Hematopoietic multipotent progenitor cell treated with erythropoietin and hydrocortisone succinate and interleukin-3 and kit ligand, for 4 days (in vitro differentiated cells): ENCODE measurements around the gene MYNN.
"Not testable (repeated sequence)": the region's sequence is repeated elsewhere in the genome, so short reads cannot be mapped to it uniquely, and the experiment has no call there.

ENCODE experiments used
- DNase-seq: peaks from one replicate; pipeline ENCODE4 v3.0.0-alpha.2; 2015

MYNN gene

DNA sequence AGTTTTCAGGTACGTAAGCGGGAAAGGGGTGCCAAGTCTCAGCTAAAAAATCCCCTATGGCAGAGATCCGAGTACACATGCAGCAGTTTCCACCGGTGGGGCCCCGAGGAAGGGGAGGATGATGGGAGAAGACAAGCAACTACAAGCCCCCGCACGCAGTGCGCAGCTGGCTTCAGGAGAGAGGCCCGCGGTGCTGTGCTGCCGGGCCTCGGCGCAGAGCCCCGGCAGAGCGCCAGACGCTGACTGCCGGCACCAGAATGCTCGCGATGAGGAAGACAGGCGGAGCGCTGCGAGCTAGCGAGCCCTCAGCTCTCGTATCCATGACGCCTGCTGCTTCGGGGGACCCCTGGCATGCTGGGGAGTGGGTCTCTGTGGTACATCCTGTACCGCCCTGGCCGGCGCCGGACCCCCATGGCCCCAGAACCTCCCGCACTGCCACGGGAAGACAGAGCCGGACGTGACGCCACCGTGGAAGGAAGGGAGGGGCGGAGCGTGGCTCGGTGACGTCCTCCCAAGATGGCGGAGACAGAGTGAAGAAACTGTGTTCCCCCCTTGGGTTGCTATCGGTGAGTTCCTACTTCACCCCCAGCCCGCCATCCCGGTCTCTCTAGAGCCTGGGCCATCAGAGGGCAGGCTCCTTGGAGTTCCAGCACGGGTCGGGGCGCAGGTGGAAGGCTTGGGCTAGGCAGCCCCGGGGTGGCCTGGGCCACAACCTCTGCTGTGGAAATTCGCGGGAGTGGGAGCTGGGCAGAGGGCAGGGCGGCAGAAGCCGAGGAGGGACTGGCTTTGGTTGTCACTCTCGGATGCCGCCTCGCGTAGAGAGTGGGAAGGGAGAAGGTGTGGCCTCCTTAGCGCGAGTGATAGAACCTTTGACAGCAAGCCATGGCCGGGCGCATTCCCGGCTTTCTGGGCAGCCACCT is at the start of gene MYNN:
Gene MYNN, plus strand, starts transcription at position 500 of the 920 bp plus-strand sequence. CDS start 900 bp downstream, outside the sequence.
- peak; percentile 96 for DNase-seq

DNA sequence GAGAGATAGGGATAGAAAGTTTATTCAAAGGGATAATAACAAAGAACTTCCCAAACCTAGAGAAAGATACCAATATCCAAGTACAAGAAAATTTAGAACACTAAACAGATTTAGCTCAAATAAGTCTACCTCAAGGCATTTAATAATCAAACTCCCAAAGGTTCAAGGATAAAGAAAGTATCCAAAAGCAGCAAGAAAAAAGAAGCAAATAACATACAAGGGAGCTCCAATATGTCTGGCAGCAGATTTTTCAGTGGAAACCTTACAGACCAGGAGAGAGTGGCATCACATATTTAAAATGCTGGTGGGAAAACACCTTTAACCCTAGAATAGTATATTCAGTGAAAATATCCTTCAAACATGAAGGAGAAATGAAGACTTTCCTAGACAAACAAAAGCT is 41.3 kb upstream of the MYNN start:
- DNase-seq, result not testable (repeated sequence)

DNA sequence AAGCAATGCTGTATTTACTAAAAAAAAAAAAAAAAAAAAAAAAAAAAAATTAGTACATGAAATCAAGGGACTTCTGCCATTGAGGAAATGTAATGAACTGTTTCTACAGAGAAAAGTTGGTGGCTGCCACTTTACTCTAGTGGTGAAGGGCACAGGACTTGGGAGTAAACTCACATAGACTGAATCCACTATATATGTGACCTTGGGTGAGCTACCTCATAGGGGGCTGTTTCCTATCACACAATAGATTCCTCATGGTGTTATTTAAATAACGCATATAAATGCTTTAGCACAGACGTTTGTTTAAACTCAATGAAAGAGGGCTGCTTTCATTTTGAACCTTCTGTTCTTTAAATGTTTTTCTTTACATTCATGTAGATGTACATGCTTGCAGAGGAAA is 34.1 kb upstream of the MYNN start:
- no peak for DNase-seq

DNA sequence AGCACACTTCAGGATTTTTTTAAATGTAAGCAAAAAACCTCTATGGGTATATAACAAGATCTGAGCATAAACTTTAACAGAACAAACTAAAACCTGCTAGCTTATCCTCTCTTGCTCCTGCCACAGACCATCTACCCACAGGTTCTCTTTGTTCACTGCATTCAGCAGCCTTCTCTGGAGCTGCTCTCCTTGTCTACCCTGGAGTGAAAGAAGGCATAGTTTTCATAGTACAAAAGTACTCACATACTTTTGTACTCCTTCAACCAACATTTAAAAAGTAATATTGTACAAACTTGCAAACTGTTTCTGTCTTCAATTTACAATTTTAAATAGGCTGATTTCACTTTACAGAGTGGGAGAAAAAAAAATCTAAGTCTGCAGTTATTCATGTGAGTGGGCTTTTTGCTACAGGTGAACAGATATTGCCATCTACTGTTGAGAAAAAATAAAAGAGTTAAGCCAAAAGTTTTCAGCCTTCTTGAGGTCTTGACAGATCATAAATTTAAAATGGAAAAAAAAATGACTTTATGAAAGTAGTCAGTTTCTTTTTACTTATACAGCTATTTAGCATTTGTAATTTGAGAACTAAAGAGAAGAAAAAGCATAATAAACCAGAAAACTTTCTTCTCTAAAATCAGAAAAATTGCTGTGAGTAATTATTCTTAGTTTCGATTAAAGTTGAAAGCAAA is 28.7 kb upstream of the MYNN start:
- peak; percentile 65 for DNase-seq

DNA sequence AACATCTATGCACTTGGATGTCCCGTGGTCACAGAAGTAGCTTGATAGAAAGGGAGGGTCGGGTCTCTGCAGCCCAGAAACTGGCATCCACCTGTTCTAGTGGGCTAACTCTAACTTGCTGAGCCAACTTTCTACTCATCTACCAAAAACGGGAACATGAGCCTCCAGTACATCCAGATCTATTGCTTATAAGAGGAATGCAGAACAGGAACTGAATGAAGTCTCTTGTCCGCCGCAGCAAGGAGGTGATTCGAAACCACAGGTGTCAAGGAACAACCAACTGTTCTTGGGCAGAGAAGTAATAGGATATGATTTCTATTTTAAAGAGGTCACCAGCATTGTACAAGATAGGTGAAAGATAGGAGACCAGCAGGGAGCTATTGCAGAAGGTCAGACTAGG is 26.3 kb upstream of the MYNN start:
- DNase-seq, result peak; percentile 42

DNA sequence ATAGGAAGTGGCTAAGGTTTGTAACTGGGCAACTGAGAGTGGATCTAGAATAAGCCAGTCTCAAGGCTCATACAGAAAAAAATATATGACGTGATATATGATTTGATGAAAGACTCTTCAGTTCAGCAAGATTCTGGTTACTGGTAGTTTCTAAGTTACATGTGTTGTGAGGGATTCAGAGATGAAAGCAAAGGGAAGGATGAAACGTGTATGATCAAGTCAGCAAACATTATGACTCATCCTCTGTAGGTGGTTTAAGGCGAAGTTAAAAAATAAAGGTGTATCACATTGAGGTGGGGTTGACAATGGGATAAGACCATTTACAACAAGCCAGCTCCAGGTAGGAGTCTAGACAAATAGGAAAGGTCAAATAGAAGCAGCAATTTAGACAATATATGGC is 24.5 kb upstream of the MYNN start:
- DNase-seq, result no peak

DNA sequence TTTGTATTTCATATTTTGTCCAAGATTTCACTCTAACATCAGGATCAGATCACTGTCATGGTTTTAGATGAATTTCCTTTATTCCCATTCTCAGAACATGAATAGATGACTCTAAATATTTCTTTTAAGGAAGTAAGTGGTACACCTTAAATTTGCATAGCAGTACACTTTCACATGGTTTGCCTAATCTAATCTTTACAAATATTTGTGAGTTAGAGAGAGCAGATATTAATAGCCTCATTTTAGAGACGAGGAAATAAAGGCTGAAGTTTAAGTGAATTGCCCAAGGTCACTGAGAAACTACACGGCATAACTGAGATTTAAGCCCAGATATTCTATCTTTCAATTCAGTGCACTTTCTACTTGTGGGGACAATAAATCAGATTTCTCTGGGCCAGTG is 22.5 kb upstream of the MYNN start:
- no peak for DNase-seq

DNA sequence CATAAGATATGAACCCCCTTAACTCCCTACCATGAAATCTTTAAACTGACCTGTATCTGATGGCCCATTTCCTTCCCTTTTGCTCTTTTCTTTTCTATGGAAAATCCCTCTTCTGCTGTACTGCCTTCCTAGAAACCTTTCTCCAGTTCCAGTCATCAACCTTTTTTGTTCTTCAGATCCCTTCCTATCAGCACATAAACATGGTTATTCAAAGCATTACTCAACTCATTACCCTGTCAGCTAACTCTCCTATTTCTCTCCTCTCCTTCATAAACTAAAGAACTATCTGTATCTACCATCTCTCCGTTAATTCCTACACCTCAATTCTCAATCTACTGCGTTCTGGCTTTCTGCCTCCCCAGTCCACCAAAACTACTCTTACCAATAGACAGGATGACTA is 21.3 kb upstream of the MYNN start:
- no peak for DNase-seq

DNA sequence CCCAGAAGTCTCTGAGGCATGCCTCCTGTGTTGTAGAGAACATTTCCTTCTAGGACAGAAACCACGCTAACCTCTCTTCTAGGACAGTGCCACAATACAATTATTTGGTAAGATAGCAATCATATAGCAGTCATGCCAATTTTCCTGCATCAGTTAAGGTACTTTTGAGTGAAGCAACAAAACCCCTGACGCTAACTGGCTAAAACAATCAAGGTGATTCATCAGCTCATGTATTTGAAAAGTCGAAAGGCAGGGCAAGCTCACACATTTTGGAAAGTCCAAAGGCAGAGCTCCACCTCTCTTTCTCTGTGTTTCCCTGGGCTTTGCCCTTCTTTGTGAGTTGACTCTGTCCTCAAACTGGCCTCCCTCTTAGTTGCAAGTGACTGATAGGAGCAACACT is 18.5 kb upstream of the MYNN start:
- no peak for DNase-seq

DNA sequence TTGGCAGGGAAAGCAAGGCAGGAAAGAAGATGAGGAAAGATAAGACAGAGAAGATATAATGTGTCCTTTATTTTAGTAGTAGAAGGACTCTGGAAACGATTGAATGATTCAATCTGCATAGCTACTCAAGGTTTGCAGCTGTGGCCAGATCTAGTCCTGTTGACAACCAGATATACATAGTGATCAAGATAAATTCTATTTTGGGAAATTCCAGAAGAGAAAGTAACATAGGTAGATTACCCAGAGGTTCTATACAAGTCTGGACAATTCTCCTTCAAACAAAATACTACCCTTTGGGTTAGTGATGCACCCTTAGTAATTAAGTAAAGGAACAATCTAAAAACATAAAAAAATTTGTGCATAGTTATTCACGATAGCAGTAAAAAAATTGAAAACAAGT is 17.7 kb upstream of the MYNN start:
- DNase-seq, result no peak

DNA sequence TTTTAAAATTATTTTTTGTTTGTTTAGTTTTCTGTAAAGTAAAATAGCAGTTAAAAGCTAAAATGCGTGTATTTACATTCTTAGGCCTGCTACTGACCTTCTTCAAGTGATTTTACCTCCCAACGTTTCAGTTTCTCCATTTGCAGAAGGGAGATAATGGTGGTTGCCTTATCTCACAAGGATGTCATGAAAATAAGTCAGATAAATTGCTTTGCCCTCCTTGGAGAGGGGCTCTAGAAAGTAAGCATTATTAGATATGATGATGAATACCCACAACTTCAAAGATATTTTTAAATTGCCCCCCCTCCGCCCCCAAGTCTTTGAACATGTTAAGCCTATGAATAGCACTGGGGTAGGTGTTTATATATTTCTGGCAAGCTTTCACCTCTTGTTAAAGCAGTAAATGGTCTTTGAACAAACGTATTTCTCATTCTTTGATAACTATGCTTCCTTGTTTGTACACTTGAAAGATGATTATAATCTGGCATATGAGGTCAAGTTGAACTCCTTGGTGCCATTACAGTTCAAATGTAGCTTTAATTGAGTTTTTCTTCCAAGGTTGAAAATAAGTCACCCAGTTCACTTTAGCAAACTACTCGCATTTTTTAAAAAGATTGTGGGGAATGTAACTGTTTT is 14.7 kb upstream of the MYNN start:
- peak; percentile 63 for DNase-seq

DNA sequence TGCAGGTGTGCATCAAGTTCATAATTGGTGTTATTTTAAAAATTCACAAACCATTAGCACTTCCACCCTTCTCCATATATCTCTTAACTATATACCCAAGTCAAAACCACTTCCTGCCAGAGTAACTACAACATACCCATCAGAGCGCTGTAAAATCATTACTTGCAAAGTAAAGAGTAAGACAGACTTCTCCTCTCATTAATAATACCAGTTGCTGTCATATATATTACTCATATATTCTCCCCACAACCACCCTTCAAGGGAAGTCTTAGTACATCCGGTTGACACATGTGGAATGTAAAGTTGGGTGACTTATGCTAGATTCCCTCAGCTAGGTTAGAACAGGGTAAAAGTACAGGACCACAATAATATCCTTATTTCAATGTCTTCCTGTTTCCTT is 13.9 kb upstream of the MYNN start:
- peak; percentile 79 for DNase-seq

DNA sequence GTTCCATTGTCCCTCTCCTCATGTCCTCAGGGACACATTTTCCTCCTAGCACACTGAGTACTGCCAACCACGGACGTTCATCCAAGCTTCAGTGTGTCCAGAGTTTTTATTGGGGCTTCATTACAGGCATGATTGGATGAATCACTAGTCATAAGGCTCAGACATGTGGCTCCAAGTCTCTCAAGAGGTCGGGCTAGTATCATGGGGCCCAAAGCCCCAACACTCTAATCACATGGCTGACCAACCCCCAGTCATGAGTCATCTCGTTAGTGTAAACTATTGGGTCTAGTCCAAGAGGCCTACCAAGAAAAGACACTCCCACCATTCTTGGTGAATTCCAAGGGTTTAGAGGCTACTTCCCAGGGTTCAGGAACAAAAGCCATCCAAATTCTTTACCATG is 12.7 kb upstream of the MYNN start:
- DNase-seq, result no peak

DNA sequence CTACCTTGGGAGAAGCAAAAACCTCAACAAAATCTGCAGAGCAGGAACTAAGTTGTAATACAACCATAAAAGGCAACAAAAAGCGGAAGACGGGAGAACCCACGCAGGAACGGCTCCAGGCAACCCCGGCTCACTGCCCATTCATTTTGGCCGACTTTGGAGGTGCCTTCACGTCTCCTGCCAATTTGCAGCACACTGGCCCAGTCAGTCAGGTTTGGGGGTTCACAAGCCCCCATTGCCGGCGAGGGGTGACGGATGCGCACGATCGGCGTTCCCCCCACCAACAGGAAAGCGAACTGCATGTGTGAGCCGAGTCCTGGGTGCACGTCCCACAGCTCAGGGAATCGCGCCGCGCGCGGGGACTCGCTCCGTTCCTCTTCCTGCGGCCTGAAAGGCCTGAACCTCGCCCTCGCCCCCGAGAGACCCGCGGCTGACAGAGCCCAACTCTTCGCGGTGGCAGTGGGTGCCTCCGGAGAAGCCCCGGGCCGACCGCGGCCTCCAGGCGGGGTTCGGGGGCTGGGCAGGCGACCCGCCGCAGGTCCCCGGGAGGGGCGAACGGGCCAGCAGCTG is 8.8 kb upstream of the MYNN start:
- DNase-seq, result peak; percentile 88

DNA sequence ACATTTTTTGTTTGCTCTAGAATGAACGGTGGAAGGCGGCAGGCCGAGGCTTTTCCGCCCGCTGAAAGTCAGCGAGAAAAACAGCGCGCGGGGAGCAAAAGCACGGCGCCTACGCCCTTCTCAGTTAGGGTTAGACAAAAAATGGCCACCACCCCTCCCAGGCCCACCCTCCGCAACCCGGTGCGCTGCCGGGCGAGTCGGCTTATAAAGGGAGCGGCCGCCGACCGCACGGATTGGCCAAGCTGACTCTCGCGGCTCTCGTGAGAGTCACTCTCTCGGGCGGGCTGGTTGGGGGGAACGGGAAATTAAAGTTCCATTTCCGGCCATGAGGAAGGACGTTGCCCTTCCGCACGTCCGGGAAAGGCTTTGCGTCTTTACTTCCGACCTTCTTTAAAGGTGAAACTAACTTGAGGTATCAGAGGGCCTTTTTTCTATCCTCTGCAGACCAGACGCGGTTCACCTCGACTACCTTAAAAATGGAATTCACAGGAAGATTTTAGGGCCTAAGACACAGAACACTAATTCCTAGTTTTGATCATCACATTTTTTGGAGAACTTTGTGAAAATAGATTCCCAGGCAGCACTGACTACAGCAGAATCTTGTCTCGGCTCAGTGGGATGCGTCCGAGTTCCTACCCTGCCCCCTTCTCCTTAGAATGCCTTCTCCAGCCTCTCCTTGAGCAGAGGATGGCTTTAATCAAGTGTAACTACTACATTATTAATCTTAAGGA is 8.1 kb upstream of the MYNN start, which contains the start of gene TERC:
Gene TERC, minus strand, starts transcription at position 179 of the 731 bp plus-strand sequence.
- DNase-seq, result peak; percentile 96

DNA sequence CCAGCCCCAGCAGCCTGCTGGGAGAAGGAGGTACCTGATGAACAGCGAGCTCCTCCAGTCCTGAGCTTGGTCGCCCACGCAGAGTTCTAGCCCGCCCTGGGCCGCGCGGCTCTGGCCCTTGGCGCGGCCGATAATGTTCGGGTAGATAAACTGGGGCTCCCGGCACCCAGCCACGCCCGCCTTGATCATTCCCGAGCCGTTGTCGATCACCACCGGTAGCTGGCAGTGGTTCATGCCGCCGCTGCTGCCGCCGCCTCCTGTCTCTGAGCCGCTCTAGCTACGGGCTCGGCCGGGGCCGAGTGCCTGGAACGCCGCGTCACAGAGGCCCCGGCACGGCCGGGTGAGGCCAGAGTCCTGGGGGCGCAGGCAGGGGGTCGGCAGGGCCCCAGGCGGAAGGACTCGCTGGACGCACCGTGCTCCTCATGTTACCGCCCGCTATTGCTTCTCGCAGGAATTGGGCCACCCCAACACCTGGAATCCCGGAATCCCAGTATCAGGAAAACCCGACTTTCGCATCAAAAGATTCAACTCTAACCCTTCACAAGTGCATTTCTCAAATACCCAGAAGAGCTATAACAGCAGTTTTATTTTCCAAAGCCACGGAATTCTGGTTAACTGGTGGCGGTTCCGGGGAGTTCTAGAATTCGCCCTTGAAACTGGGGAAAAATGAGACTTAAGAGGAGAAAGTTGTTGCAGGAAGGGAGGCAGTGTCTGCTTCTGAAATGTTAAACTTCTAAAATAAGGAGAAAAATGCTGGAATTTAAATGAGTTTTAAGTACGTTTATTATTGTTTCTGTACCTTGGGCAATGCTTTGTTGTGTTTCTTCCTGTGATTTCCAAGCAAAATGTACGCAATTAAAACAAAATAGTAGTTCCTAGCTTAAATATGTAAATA is 3.7 kb upstream of the MYNN start, which contains the start of gene ACTRT3:
Gene ACTRT3, minus strand, starts transcription at position 275 of the 895 bp plus-strand sequence. Its CDS starts 41 bp downstream, at position 234.
- peak; percentile 95 for DNase-seq

DNA sequence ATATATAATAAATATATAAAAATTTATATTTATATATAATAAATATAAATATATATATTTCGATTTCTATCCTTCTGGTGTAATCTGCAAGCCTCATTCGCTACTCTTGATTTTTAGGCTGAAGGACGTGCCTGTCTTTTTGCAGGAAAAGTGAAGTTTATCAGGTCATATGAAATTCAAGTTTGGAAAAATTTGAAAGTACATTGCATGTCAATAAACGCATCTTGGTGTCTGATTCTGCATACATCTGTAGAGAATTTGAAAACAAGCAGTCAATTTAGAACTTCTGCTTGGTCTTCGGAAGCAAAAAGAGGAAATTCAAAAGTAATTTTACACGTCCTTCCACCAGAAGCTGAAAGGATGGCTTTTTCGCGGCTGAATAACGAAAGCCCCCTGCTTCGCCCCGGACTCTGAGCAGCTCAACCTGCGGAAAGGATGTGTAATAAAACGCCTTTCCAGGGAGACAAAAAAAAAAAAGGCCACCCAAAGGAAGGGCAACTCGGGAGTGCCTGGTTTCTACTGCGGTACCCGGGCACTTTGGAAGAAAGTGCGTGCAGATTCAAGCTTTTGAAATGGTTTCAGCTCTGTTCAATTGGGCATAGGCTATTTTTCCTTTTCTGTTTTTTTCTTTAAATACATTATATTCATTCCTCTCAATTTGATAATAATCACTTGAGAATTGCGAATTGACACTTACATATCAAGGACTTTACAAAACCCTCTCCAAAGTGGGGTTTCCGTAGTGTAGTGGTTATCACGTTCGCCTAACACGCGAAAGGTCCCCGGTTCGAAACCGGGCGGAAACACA is 1.5 kb upstream of the MYNN start:
- peak; percentile 93 for DNase-seq

DNA sequence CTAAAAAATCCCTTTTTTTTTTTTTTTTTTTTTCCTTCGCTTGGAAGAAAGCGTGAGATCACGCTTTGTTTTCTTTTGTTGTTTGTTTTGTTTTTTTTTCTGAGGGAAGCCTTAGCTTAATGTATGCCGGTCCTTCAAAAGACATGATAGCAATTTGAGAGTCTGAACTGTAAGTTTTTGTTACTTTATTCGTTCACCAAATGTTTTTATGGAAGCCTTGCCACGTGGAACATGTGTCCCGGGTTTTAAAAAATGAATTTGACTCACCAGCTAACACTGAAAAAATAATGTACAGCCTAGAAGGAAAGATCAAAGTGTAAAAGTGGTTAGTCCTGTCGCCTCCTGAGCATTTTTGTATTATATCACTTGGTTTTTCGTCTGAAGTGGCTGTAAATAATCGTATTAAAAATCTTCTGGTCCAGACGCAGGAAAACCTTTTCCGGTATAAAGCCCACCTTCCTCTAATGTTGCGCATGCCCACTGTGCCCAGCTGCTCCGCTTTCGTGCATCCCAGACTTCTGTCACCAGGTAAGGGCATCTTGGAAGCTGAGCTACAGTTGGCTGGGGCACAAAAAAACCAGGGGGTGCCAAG is 795 bp upstream of the MYNN start:
- DNase-seq, result peak; percentile 89

DNA sequence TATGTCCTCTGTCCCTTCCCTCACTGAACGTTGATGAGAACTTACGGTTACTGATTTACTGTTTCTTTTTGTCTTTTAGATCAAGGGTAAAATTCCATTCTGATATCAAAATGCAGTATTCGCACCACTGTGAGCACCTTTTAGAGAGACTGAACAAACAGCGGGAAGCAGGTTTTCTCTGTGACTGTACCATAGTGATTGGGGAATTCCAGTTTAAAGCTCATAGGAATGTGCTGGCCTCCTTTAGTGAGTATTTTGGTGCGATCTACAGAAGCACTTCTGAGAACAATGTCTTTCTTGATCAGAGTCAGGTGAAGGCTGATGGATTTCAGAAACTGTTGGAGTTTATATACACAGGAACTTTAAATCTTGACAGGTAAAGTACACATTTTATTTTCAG is 990 bp downstream of the MYNN start:
- no peak for DNase-seq

DNA sequence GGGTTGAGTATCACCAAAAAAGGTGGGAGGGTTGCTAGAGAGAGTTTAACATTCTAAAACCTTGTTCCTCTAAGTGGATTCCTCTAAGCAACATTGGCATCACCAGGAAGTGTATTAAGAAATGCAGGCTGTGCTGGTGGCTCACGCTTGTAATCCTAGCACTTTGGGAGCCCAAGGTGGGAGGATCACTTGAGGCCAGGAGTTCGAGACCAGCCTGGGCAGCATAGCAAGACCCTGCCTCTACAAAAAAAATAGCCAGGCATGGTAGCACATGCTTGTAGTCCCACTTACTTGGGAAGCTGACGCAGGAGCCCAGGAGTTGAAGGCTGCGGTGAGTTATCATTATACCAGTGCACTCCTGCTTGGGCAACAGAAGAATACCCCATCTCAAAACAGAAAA is 4.6 kb downstream of the MYNN start:
- DNase-seq, result no peak
